ENCODE measurements around the gene HCLS1. TPM values are rescaled to one million over a fixed set of nuclear protein-coding genes. Genes with fewer than 3 reads are reported as not detected.

The HCLS1 gene
- total and polyA plus RNA-seq, 2 of the 8 experiments (the other 6 are each of a cell fraction or from before 2014, with no cell fraction given): 0.53 to 1.3 TPM

DNA sequence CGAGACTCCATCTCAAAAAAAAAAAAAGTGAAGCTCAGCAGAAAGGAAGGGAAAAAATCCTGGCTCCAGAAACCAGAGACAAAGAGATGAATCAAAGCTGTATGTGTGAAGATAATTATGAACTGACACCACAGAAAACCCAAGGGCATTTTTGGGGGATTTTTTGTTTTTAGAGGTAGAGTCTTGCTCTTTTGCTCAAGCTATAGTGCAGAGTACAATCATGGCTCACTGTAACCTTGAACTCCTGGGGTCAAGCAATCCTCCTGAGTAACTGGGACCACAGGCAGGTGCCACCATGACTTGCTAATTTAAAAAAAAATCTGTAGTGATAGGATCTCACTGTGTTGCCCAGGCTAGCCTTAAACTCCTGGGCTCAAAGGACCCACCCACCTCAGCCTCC, 22.8 kb downstream of the HCLS1 start (continued):
- TF ChIP-seq, protein P1, sequence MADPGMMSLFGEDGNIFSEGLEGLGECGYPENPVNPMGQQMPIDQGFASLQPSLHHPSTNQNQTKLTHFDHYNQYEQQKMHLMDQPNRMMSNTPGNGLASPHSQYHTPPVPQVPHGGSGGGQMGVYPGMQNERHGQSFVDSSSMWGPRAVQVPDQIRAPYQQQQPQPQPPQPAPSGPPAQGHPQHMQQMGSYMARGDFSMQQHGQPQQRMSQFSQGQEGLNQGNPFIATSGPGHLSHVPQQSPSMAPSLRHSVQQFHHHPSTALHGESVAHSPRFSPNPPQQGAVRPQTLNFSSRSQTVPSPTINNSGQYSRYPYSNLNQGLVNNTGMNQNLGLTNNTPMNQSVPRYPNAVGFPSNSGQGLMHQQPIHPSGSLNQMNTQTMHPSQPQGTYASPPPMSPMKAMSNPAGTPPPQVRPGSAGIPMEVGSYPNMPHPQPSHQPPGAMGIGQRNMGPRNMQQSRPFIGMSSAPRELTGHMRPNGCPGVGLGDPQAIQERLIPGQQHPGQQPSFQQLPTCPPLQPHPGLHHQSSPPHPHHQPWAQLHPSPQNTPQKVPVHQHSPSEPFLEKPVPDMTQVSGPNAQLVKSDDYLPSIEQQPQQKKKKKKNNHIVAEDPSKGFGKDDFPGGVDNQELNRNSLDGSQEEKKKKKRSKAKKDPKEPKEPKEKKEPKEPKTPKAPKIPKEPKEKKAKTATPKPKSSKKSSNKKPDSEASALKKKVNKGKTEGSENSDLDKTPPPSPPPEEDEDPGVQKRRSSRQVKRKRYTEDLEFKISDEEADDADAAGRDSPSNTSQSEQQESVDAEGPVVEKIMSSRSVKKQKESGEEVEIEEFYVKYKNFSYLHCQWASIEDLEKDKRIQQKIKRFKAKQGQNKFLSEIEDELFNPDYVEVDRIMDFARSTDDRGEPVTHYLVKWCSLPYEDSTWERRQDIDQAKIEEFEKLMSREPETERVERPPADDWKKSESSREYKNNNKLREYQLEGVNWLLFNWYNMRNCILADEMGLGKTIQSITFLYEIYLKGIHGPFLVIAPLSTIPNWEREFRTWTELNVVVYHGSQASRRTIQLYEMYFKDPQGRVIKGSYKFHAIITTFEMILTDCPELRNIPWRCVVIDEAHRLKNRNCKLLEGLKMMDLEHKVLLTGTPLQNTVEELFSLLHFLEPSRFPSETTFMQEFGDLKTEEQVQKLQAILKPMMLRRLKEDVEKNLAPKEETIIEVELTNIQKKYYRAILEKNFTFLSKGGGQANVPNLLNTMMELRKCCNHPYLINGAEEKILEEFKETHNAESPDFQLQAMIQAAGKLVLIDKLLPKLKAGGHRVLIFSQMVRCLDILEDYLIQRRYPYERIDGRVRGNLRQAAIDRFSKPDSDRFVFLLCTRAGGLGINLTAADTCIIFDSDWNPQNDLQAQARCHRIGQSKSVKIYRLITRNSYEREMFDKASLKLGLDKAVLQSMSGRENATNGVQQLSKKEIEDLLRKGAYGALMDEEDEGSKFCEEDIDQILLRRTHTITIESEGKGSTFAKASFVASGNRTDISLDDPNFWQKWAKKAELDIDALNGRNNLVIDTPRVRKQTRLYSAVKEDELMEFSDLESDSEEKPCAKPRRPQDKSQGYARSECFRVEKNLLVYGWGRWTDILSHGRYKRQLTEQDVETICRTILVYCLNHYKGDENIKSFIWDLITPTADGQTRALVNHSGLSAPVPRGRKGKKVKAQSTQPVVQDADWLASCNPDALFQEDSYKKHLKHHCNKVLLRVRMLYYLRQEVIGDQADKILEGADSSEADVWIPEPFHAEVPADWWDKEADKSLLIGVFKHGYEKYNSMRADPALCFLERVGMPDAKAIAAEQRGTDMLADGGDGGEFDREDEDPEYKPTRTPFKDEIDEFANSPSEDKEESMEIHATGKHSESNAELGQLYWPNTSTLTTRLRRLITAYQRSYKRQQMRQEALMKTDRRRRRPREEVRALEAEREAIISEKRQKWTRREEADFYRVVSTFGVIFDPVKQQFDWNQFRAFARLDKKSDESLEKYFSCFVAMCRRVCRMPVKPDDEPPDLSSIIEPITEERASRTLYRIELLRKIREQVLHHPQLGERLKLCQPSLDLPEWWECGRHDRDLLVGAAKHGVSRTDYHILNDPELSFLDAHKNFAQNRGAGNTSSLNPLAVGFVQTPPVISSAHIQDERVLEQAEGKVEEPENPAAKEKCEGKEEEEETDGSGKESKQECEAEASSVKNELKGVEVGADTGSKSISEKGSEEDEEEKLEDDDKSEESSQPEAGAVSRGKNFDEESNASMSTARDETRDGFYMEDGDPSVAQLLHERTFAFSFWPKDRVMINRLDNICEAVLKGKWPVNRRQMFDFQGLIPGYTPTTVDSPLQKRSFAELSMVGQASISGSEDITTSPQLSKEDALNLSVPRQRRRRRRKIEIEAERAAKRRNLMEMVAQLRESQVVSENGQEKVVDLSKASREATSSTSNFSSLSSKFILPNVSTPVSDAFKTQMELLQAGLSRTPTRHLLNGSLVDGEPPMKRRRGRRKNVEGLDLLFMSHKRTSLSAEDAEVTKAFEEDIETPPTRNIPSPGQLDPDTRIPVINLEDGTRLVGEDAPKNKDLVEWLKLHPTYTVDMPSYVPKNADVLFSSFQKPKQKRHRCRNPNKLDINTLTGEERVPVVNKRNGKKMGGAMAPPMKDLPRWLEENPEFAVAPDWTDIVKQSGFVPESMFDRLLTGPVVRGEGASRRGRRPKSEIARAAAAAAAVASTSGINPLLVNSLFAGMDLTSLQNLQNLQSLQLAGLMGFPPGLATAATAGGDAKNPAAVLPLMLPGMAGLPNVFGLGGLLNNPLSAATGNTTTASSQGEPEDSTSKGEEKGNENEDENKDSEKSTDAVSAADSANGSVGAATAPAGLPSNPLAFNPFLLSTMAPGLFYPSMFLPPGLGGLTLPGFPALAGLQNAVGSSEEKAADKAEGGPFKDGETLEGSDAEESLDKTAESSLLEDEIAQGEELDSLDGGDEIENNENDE (IDR thresholded peaks at IDR 0.05; ENCODE audit: insufficient replicate concordance, low read length): no peak
